Measurements from ENCODE around the gene PIK3R4. TPM values are rescaled to one million over a fixed set of nuclear protein-coding genes. Genes with fewer than 3 reads are reported as not detected.
A peak's percentile ranks its signal among the peaks of the same experiment; 100 is the strongest.

Gene PIK3R4
- total RNA-seq, 2 donors from 2014 or later: 36.8 to 52.8 TPM

- H3K27ac ChIP-seq: no peak overlapping the region
- DNase-seq (ENCODE audit: low spot score): no peak
- no peaks in the 10 kb centered on the region for H3K36me3 ChIP-seq
- H3K9me3 ChIP-seq: no peaks in the 10 kb centered on the region
- TF ChIP-seq POLR2A (IDR thresholded peaks at IDR 0.05) (no peak), POLR2AphosphoS5 (IDR thresholded peaks at IDR 0.05) (no peak)
- TF ChIP-seq, protein P1, sequence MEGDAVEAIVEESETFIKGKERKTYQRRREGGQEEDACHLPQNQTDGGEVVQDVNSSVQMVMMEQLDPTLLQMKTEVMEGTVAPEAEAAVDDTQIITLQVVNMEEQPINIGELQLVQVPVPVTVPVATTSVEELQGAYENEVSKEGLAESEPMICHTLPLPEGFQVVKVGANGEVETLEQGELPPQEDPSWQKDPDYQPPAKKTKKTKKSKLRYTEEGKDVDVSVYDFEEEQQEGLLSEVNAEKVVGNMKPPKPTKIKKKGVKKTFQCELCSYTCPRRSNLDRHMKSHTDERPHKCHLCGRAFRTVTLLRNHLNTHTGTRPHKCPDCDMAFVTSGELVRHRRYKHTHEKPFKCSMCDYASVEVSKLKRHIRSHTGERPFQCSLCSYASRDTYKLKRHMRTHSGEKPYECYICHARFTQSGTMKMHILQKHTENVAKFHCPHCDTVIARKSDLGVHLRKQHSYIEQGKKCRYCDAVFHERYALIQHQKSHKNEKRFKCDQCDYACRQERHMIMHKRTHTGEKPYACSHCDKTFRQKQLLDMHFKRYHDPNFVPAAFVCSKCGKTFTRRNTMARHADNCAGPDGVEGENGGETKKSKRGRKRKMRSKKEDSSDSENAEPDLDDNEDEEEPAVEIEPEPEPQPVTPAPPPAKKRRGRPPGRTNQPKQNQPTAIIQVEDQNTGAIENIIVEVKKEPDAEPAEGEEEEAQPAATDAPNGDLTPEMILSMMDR (IDR thresholded peaks at IDR 0.05): no peak
- H3K4me1 ChIP-seq (replicated peaks): peaks cover 5% of the 10 kb centered on the region
- no peak overlapping the region for H3K4me3 ChIP-seq
- 54% methylated on average over 1 of the region's 1 CpG for WGBS
- H3K27me3 ChIP-seq (replicated peaks; ENCODE audit: insufficient read depth): no peaks in the 10 kb centered on the region
- intact Hi-C loops (cut with DNase I): no loop called here
These were observed 2.4 kb upstream of the PIK3R4 start for GRCh38 chr3:130748981-130749380.

- Histone ChIP-seq H3K9me3 (no peaks in the 10 kb centered on the region), H3K4me1 (replicated peaks) (peaks cover 5% of the 10 kb centered on the region), H3K4me3 (peak overlapping the region in 1 of 2 donors; percentile 89), H3K27ac (peak overlapping the region; percentile 59 to 63), H3K36me3 (no peaks in the 10 kb centered on the region), H3K27me3 (replicated peaks; ENCODE audit: insufficient read depth) (no peaks in the 10 kb centered on the region)
- intact Hi-C loops (cut with DNase I): no loop called here
- TF ChIP-seq, protein P1 (IDR thresholded peaks at IDR 0.05): no peak
- TF ChIP-seq POLR2A (IDR thresholded peaks at IDR 0.05) (no peak), POLR2AphosphoS5 (IDR thresholded peaks at IDR 0.05) (no peak)
- no peak for DNase-seq (ENCODE audit: low spot score)
- WGBS: 69% methylated on average over 3 of the region's 3 CpGs
These were observed 1.8 kb upstream of the PIK3R4 start for GRCh38 chr3:130748467-130748861.

DNA sequence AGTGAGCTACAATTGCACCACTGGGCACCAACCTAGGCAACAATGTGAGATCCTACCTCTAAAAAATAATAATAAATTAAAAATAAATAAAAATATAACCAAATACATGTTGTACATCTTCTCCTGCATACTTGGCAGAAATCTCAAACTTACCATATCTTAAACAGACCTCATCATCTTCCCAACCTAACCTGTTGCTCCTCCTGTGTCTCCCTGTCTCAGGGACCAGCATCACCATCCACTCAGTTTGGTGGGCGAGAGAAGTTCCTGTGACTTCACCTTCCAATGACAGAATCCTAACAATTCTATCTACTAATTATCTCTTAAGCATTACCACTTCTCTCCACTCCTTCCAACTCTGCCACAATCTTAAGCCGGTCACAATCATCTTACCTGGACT lies 3.3 kb downstream of the PIK3R4 start:
- no peaks in the 10 kb centered on the region for H3K9me3 ChIP-seq
- intact Hi-C loops (cut with DNase I): no loop called here
- TF ChIP-seq, protein P1 (IDR thresholded peaks at IDR 0.05): no peak
- no peak for TF ChIP-seq POLR2AphosphoS5 (IDR thresholded peaks at IDR 0.05)
- TF ChIP-seq POLR2A (IDR thresholded peaks at IDR 0.05): no peak
- H3K4me1 ChIP-seq (replicated peaks): peaks cover 5% of the 10 kb centered on the region
- no peaks in the 10 kb centered on the region for H3K27me3 ChIP-seq (replicated peaks; ENCODE audit: insufficient read depth)
- DNase-seq (ENCODE audit: low spot score): no peak
- no peaks in the 10 kb centered on the region for H3K36me3 ChIP-seq
- WGBS: 92% methylated on average over 2 of the region's 2 CpGs
- no peak overlapping the region for H3K27ac ChIP-seq
- H3K4me3 ChIP-seq: no peak overlapping the region

DNA sequence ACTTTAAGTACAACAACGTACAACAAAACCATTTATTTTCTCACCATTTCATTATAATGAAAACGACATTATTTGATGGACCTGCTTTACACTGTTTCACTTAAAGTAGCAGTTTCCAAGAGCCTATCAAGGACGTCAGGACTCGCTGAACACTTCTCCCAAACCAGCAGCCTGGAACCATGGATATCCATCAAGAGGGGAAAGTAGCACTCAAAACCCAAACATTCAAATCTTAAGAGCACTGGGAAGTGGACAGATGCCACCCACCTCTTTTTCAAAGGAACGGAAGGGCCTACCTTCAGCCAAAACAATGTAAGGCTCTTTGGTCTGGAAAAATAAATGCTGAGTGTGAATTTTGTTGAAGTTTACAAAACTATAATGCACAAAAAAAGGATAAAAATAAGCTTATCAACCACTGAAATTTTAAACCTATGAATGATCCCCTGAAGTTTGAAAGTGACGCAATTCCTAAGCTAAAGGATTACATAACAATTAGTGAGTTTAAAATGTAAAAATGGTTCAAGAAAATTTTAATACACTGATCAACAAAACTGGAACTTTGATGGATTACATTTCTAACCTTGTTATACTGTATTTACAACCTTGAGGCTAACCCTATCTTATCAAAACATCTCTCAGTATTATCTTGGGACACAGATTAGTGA lies 4.6 kb downstream of the PIK3R4 start:
- 88% methylated on average over 6 of the region's 6 CpGs for WGBS
- Histone ChIP-seq H3K27ac (no peak overlapping the region), H3K4me1 (replicated peaks) (peaks cover 5% of the 10 kb centered on the region), H3K9me3 (no peaks in the 10 kb centered on the region), H3K36me3 (no peaks in the 10 kb centered on the region), H3K27me3 (replicated peaks; ENCODE audit: insufficient read depth) (no peaks in the 10 kb centered on the region), H3K4me3 (no peak overlapping the region)
- TF ChIP-seq POLR2AphosphoS5 (IDR thresholded peaks at IDR 0.05) (no peak), POLR2A (IDR thresholded peaks at IDR 0.05) (no peak)
- TF ChIP-seq, protein P1 (IDR thresholded peaks at IDR 0.05): no peak
- intact Hi-C loops (cut with DNase I): no loop called here
- DNase-seq (ENCODE audit: low spot score): no peak

DNA sequence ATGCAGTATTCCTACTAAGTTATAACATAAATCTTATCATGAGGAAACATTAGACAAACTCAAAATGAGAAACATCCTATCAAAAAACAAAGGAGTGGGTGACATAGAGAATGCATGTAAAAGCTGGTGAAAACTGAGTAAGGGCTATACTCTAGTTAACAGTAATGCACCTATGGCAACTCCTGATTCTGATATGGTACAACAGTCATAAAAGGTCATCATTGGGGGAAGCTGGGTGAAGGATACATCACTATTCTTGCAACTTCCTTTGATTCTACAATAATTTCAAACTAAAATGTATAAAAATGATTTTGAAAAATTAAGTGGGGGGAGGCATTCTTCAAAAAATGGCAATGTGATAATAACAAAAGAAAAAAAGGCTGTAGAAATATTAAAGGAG lies 6.8 kb downstream of the PIK3R4 start:
- intact Hi-C loops (cut with DNase I): no loop called here
- Histone ChIP-seq H3K36me3 (no peaks in the 10 kb centered on the region), H3K4me1 (replicated peaks) (no peaks in the 10 kb centered on the region), H3K4me3 (no peak overlapping the region), H3K27ac (no peak overlapping the region), H3K9me3 (no peaks in the 10 kb centered on the region), H3K27me3 (replicated peaks; ENCODE audit: insufficient read depth) (no peaks in the 10 kb centered on the region)
- no peak for DNase-seq (ENCODE audit: low spot score)
- TF ChIP-seq, protein P1 (IDR thresholded peaks at IDR 0.05): no peak
- TF ChIP-seq POLR2A (IDR thresholded peaks at IDR 0.05) (no peak), POLR2AphosphoS5 (IDR thresholded peaks at IDR 0.05) (no peak)
